A549 treated with Hydrocortisone at 1 μM for 4 hours (cell line): ENCODE measurements around the gene AKT1. TPM values are rescaled to one million over a fixed set of nuclear protein-coding genes. Genes with fewer than 3 reads are reported as not detected.

Experiments used
- total RNA-seq: library from RNA; stranded (reverse); fragments of 200-300 nt; extraction: Qiagen RNA extraction; gene quantifications from 5 replicates; pipeline ENCODE4 v1.2.3, GENCODE V29; 2022

AKT1 gene
- total RNA-seq, result 90.9 to 107 TPM (median 100 TPM) in 5 replicates

GRCh38 chr14:104794993-104795780 is at the start of gene AKT1:
Gene AKT1, minus strand, starts transcription at chr14:104795748. Its CDS starts 3,105 bp downstream, at chr14:104792643.

GRCh38 chr14:104800771-104801519 is 5.4 kb upstream of the AKT1 start, which contains the start of gene ZBTB42:
Gene ZBTB42, plus strand, starts transcription at chr14:104801101. Its CDS starts 97 bp downstream, at chr14:104801198.

GRCh38 chr14:104752735-104753527 is 42.6 kb downstream of the AKT1 start, which contains the start of gene SIVA1:
Gene SIVA1, plus strand, starts transcription at chr14:104753147. Its CDS starts 55 bp downstream, at chr14:104753202.

GRCh38 chr14:104723651-104724406 is 71.7 kb downstream of the AKT1 start, which contains the start of gene ADSS1:
Gene ADSS1, plus strand, starts transcription at chr14:104724229. Its CDS starts 42 bp downstream, at chr14:104724271.

Other genes with a start within 250 kb of the AKT1 start
- gene C14orf180, start 216.0 kb downstream of the AKT1 start, total RNA-seq, result not detected in 5 replicates
- 0.10 to 0.43 TPM (median 0.35 TPM) in 5 replicates for gene TMEM179, start 191.0 kb downstream of the AKT1 start, total RNA-seq
- 89.2 to 127 TPM (median 116 TPM) in 5 replicates for gene INF2, start 106.1 kb downstream of the AKT1 start, total RNA-seq
- 5.8 to 7.2 TPM (median 6.3 TPM) in 5 replicates for gene ADSS1, start 71.5 kb downstream of the AKT1 start, total RNA-seq
- gene SIVA1, start 42.6 kb downstream of the AKT1 start, total RNA-seq, result 136 to 204 TPM (median 193 TPM) in 5 replicates
- 2.5 to 3.3 TPM (median 2.8 TPM) in 5 replicates for gene ZBTB42, start 5.4 kb upstream of the AKT1 start, total RNA-seq
- 21.6 to 26.6 TPM (median 22.6 TPM) in 5 replicates for gene CEP170B, start 69.5 kb upstream of the AKT1 start, total RNA-seq
- gene PLD4, start 129.1 kb upstream of the AKT1 start, total RNA-seq, result 0.05 to 0.13 TPM (median 0.05 TPM) in 4 of 5 replicates, not detected in the other
- gene AHNAK2, start 182.6 kb upstream of the AKT1 start, total RNA-seq, result 194 to 278 TPM (median 207 TPM) in 5 replicates
- gene CLBA1, start 190.0 kb upstream of the AKT1 start, total RNA-seq, result 14.5 to 17.8 TPM (median 17.0 TPM) in 5 replicates
- 44.5 to 51.7 TPM (median 46.7 TPM) in 5 replicates for gene CDCA4, start 225.3 kb upstream of the AKT1 start, total RNA-seq